IMR-90 (cell line): ENCODE results near the gene NAXE. TPM values are rescaled to one million over a fixed set of nuclear protein-coding genes. Genes with fewer than 3 reads are reported as not detected.

Experiments
- ATAC-seq: fragments of 200-7000 bp; cut with Tn5 transposase; 2 replicates; pipeline ENCODE4 v1.9.1; 2020; ENCODE audit warnings: low read depth, mild to moderate bottlenecking, moderate library complexity
- BruUV-seq: library from RNA; stranded (reverse); fragments of 400-500 nt; replicated peaks from 2 replicates; lab custom pipeline; 2021; lab: Mats Ljungman, UMichigan
- CTCF ChIA-PET: fragments of 300-600 bp; formaldehyde crosslinking; extraction: SDS; loops from one replicate; lab custom pipeline; 2021; ENCODE audit warnings: antibody characterized with exemption; lab: Yijun Ruan, JAX
- POLR2A ChIA-PET: fragments of 300-600 bp; sonication (Branson Sonifier 250); formaldehyde crosslinking; loops from one replicate; lab custom pipeline; 2022; ENCODE audit warnings: antibody characterized with exemption; ENCODE audit not compliant: unreplicated experiment; lab: Charles Lee
- DNase-seq: peaks from one replicate; pipeline ENCODE4 v3.0.0; 2013
- H2AFZ ChIP-seq: replicated peaks from 2 replicates; pipeline ENCODE3; 2013; ENCODE audit warnings: low read length, mild to moderate bottlenecking; ENCODE audit not compliant: poor library complexity
- H2AK5ac ChIP-seq: 2 replicates; pipeline ENCODE4 v1.6.1; 2013; ENCODE audit warnings: low read depth, low read length, inconsistent platforms
- H2AK9ac ChIP-seq: replicated peaks from 2 replicates; pipeline ENCODE3; 2013; ENCODE audit warnings: mild to moderate bottlenecking, low read depth, low read length, moderate library complexity; ENCODE audit not compliant: poor library complexity
- H2BK120ac ChIP-seq: 2 replicates; pipeline ENCODE4 v1.6.1; 2013; ENCODE audit warnings: low read depth, low read length, inconsistent platforms
- H2BK15ac ChIP-seq: 3 replicates; pipeline ENCODE4 v1.6.1; 2013; ENCODE audit warnings: low read depth, low read length, inconsistent platforms
- H2BK20ac ChIP-seq: 2 replicates; pipeline ENCODE4 v1.6.1; 2013; ENCODE audit warnings: low read depth, mild to moderate bottlenecking, inconsistent platforms, low read length, moderate library complexity
- H2BK5ac ChIP-seq: 2 replicates; pipeline ENCODE4 v1.6.1; 2013; ENCODE audit warnings: mild to moderate bottlenecking, low read depth, low read length, inconsistent platforms; ENCODE audit not compliant: poor library complexity, severe bottlenecking
- H3K14ac ChIP-seq: replicated peaks from 2 replicates; pipeline ENCODE4 v1.6.1; 2013; ENCODE audit warnings: low read depth, low read length, inconsistent platforms
- H3K18ac ChIP-seq: 2 replicates; pipeline ENCODE4 v1.6.1; 2013; ENCODE audit warnings: low read depth, low read length, control low read depth
- H3K23ac ChIP-seq: 2 replicates; pipeline ENCODE4 v1.6.1; 2013; ENCODE audit warnings: low read depth, low read length, inconsistent platforms
- H3K27ac ChIP-seq: 2 replicates; pipeline ENCODE4 v1.5.1; 2013; ENCODE audit warnings: mild to moderate bottlenecking, control low read depth, low read length; ENCODE audit not compliant: insufficient read depth
- H3K27me3 ChIP-seq: 2 replicates; pipeline ENCODE4 v1.6.1; 2013; ENCODE audit warnings: low read length; ENCODE audit not compliant: control insufficient read depth, insufficient read depth
- H3K36me3 ChIP-seq: 2 replicates; pipeline ENCODE4 v1.6.1; 2013; ENCODE audit warnings: low read length, mixed read lengths; ENCODE audit not compliant: control insufficient read depth, insufficient read depth
- H3K4ac ChIP-seq: 2 replicates; pipeline ENCODE4 v1.6.1; 2013; ENCODE audit warnings: low read depth, low read length, inconsistent platforms
- H3K4me1 ChIP-seq: 2 replicates; pipeline ENCODE4 v1.6.1; 2013; ENCODE audit warnings: low read length, mixed read lengths; ENCODE audit not compliant: control insufficient read depth, insufficient read depth
- H3K4me2 ChIP-seq: 2 replicates; pipeline ENCODE4 v1.6.1; 2013; ENCODE audit warnings: low read depth, mild to moderate bottlenecking, control low read depth, low read length, moderate library complexity
- H3K4me3 ChIP-seq: 2 replicates; pipeline ENCODE4 v1.5.1; 2013; ENCODE audit warnings: low read depth, mild to moderate bottlenecking, control low read depth, low read length, moderate library complexity; ENCODE audit not compliant: insufficient read depth
- H3K56ac ChIP-seq: 2 replicates; pipeline ENCODE4 v1.6.1; 2013; ENCODE audit warnings: low read length, inconsistent platforms; ENCODE audit not compliant: insufficient read depth; ENCODE audit errors: extremely low read depth
- H3K79me1 ChIP-seq, 2 experiments: 2 replicates each; pipeline ENCODE4 v1.6.1; 2013; ENCODE audit warnings: low read length in 2 of 2, inconsistent platforms in 1 of 2, low read depth in 1 of 2
- H3K9ac ChIP-seq: 2 replicates; pipeline ENCODE4 v1.6.1; 2013; ENCODE audit warnings: low read depth, low read length, control low read depth
- H3K9me1 ChIP-seq: 2 replicates; pipeline ENCODE4 v1.6.1; 2013; ENCODE audit warnings: low read length, inconsistent platforms; ENCODE audit not compliant: insufficient read depth
- H3K9me3 ChIP-seq: 2 replicates; pipeline ENCODE4 v1.6.1; 2013; ENCODE audit warnings: low read length; ENCODE audit not compliant: control insufficient read depth, insufficient read depth
- H4K20me1 ChIP-seq: 2 replicates; pipeline ENCODE4 v1.6.1; 2013; ENCODE audit warnings: low read length, inconsistent platforms; ENCODE audit not compliant: insufficient read depth
- H4K5ac ChIP-seq: 2 replicates; pipeline ENCODE4 v1.6.1; 2013; ENCODE audit warnings: mild to moderate bottlenecking, low read depth, low read length, control low read depth
- H4K8ac ChIP-seq, 2 experiments: 2 replicates each; pipeline ENCODE4 v1.6.1; 2013; ENCODE audit warnings: low read depth in 2 of 2, low read length in 2 of 2, control low read depth in 1 of 2, inconsistent platforms in 1 of 2
- H4K91ac ChIP-seq: 2 replicates; pipeline ENCODE4 v1.6.1; 2013; ENCODE audit warnings: low read depth, low read length, inconsistent platforms; ENCODE audit not compliant: insufficient read depth
- BHLHE40 ChIP-seq: fragments of 150-350 bp; IDR thresholded peaks from 2 replicates; pipeline ENCODE4 v1.6.1; 2016; ENCODE audit warnings: mild to moderate bottlenecking, low read depth, low read length
- CEBPB ChIP-seq: IDR thresholded peaks from 2 replicates; pipeline ENCODE4 v1.6.1; 2012; ENCODE audit warnings: low read depth, low read length, improper control_type of control experiment
- CHD1 ChIP-seq: IDR thresholded peaks from 2 replicates; pipeline ENCODE4 v1.6.1; 2012; ENCODE audit warnings: low read depth, low read length, improper control_type of control experiment
- FOS ChIP-seq: fragments of 150-350 bp; IDR thresholded peaks from 2 replicates; pipeline ENCODE4 v1.6.1; 2016; ENCODE audit warnings: low read depth, low read length
- MAFK ChIP-seq: IDR thresholded peaks from 2 replicates; pipeline ENCODE4 v1.6.1; 2012; ENCODE audit warnings: low read depth, low read length, improper control_type of control experiment
- MAZ ChIP-seq: IDR thresholded peaks from 2 replicates; pipeline ENCODE4 v1.6.1; 2012; ENCODE audit warnings: low read depth, mild to moderate bottlenecking, low read length, improper control_type of control experiment, moderate library complexity, borderline replicate concordance
- MXI1 ChIP-seq: IDR thresholded peaks from 2 replicates; pipeline ENCODE4 v1.6.1; 2012; ENCODE audit warnings: low read depth, mild to moderate bottlenecking, low read length, moderate library complexity, borderline replicate concordance
- NFE2L2 ChIP-seq: fragments of 150-350 bp; IDR thresholded peaks from 2 replicates; pipeline ENCODE4 v1.6.1; 2016; ENCODE audit warnings: low read depth, mild to moderate bottlenecking, low read length
- POLR2A ChIP-seq: IDR thresholded peaks from 2 replicates; pipeline ENCODE4 v1.6.1; 2012; ENCODE audit warnings: mild to moderate bottlenecking, low read depth, low read length
- RAD21 ChIP-seq: IDR thresholded peaks from 2 replicates; pipeline ENCODE4 v1.6.1; 2012; ENCODE audit warnings: low read length, improper control_type of control experiment
- RCOR1 ChIP-seq: IDR thresholded peaks from 2 replicates; pipeline ENCODE4 v1.6.1; 2012; ENCODE audit warnings: mild to moderate bottlenecking, low read length, improper control_type of control experiment; ENCODE audit not compliant: insufficient replicate concordance
- WGBS, 2 experiments: methylation state at CpG; one replicate each; pipeline versions ENCODE4 v1.1.5 to v1.1.7; 2013; ENCODE audit warnings: missing lambda C conversion rate in 2 of 2; ENCODE audit not compliant: insufficient read length in 1 of 2; ENCODE audit errors: extremely low coverage in 2 of 2; 5-methylcytosine and 5-hydroxymethylcytosine counted together
- dilution Hi-C: fragments of 300-500 bp; cut with HindIII; formaldehyde crosslinking; loops from one replicate; pipeline ENCODE4 v1.14.3; 2018; ENCODE audit warnings: low sequenced_read_pairs; ENCODE audit not compliant: unreplicated experiment
- in situ Hi-C: fragments of 300-500 bp; cut with MboI; formaldehyde crosslinking; loops from 3 replicates; pipeline ENCODE4 v1.14.3; 2019; ENCODE audit warnings: low sequenced_read_pairs, inconsistent platforms, mixed read lengths
- intact Hi-C: fragments of 100-400 bp; cut with micrococcal nuclease; formaldehyde crosslinking; loops from 2 replicates; pipeline ENCODE4 v1.10.0; 2022
- polyA plus RNA-seq, 3 experiments: library from polyadenylated mRNA; depleted of rRNA; stranded (reverse); fragments of >200 nt; gene quantifications; 2 replicates each; pipeline ENCODE4 v1.2.3, GENCODE V29; 2012; ENCODE audit warnings: low replicate concordance in 1 of 3
- total RNA-seq: library from RNA; depleted of rRNA; stranded (reverse); fragments of >200 nt; gene quantifications from 2 replicates; pipeline ENCODE4 v1.2.3, GENCODE V29; 2012
- TF ChIP-seq, protein P1 (sequence below): fragments of 150-350 bp; IDR thresholded peaks from 2 replicates; pipeline ENCODE4 v1.6.1; 2016; ENCODE audit warnings: low read depth, mild to moderate bottlenecking, low read length, moderate library complexity, borderline replicate concordance
- TF ChIP-seq, protein P2 (sequence below): fragments of 150-350 bp; IDR thresholded peaks from 2 replicates; pipeline ENCODE4 v1.6.1; 2017; ENCODE audit warnings: mild to moderate bottlenecking, antibody characterized with exemption, low read length, low read depth
- TF ChIP-seq, protein P3 (sequence below): conservative IDR thresholded peaks from 2 replicates; pipeline ENCODE4 v1.5.1; 2012; ENCODE audit warnings: mild to moderate bottlenecking, low read depth, low read length, improper control_type of control experiment

The NAXE gene
- total and polyA plus RNA-seq, 2 of the 4 experiments (the other 2 are of a cell fraction): 61.0 to 74.2 TPM

DNA sequence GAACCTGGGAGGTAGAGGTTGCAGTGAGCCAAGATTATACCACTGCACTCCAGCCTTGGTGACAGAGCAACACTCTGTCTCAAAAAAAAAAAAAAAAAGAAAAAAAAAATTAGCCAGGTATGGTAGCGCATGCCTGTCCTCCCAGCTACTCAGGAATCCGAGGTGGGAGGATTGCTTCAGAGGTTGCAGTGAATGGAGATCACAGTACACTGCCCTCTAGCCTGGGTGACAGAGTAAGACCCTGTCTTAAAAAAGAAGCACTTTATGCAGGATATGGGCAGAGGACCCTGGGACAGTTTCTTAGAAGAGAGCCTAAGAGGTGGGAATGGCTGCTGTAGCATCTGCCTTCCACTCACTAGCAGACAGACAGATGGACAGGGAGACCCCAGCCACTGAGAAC lies 42.2 kb upstream of the NAXE start:
- Histone ChIP-seq H2BK5ac (no peak overlapping the region), H3K9me1 (peaks cover 13% of the 10 kb centered on the region), H3K56ac (no peak overlapping the region), H2BK20ac (no peak overlapping the region), H3K23ac (no peak overlapping the region), H2BK15ac (no peak overlapping the region), H4K91ac (no peak overlapping the region), H2AK5ac (no peak overlapping the region), H4K20me1 (no peaks in the 10 kb centered on the region), H3K4me3 (no peak overlapping the region), H4K8ac (no peak overlapping the region), H3K9ac (no peak overlapping the region), H2AK9ac (no peak overlapping the region), H2BK120ac (no peak overlapping the region), H3K14ac (no peak overlapping the region), H3K27ac (no peak overlapping the region), H3K27me3 (no peaks in the 10 kb centered on the region), H3K36me3 (peaks cover 14% of the 10 kb centered on the region), H3K18ac (no peak overlapping the region), H4K5ac (no peak overlapping the region), H3K9me3 (no peaks in the 10 kb centered on the region), H2AFZ (no peak overlapping the region), H3K4ac (no peak overlapping the region), H3K4me2 (no peak overlapping the region), H3K4me1 (no peaks in the 10 kb centered on the region), H3K79me1 (peaks cover 0 to 22% of the 10 kb centered on the region in 2 experiments; a peak in 3 of 4 replicates)
- ATAC-seq: no peak
- in situ Hi-C loops: no loop called here
- ChIA-PET CTCF (interaction anchor here (0.6 kb wide), 1 partner anchor 694 kb away, joined by 6 read pairs; no protein-coding TSS in a partner anchor), POLR2A (no interaction called here)
- BruUV-seq: no TSS peak
- dilution Hi-C loops: no loop called here
- DNase-seq: no peak
- WGBS, 2 experiments: no CpG with 5 or more reads among the region's 2 CpGs
- no peak for TF ChIP-seq BHLHE40
- TF ChIP-seq, protein P1, sequence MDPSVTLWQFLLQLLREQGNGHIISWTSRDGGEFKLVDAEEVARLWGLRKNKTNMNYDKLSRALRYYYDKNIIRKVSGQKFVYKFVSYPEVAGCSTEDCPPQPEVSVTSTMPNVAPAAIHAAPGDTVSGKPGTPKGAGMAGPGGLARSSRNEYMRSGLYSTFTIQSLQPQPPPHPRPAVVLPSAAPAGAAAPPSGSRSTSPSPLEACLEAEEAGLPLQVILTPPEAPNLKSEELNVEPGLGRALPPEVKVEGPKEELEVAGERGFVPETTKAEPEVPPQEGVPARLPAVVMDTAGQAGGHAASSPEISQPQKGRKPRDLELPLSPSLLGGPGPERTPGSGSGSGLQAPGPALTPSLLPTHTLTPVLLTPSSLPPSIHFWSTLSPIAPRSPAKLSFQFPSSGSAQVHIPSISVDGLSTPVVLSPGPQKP: no peak
- no peak for TF ChIP-seq MAZ
- no peak for TF ChIP-seq NFE2L2
- no peak for TF ChIP-seq MAFK
- TF ChIP-seq RCOR1: no peak
- TF ChIP-seq RAD21: no peak
- TF ChIP-seq, protein P2, sequence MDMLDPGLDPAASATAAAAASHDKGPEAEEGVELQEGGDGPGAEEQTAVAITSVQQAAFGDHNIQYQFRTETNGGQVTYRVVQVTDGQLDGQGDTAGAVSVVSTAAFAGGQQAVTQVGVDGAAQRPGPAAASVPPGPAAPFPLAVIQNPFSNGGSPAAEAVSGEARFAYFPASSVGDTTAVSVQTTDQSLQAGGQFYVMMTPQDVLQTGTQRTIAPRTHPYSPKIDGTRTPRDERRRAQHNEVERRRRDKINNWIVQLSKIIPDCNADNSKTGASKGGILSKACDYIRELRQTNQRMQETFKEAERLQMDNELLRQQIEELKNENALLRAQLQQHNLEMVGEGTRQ: no peak
- no peak for TF ChIP-seq CHD1
- TF ChIP-seq POLR2A: no peak
- no peak for TF ChIP-seq FOS
- TF ChIP-seq MXI1: no peak
- TF ChIP-seq CEBPB: no peak
- TF ChIP-seq, protein P3, sequence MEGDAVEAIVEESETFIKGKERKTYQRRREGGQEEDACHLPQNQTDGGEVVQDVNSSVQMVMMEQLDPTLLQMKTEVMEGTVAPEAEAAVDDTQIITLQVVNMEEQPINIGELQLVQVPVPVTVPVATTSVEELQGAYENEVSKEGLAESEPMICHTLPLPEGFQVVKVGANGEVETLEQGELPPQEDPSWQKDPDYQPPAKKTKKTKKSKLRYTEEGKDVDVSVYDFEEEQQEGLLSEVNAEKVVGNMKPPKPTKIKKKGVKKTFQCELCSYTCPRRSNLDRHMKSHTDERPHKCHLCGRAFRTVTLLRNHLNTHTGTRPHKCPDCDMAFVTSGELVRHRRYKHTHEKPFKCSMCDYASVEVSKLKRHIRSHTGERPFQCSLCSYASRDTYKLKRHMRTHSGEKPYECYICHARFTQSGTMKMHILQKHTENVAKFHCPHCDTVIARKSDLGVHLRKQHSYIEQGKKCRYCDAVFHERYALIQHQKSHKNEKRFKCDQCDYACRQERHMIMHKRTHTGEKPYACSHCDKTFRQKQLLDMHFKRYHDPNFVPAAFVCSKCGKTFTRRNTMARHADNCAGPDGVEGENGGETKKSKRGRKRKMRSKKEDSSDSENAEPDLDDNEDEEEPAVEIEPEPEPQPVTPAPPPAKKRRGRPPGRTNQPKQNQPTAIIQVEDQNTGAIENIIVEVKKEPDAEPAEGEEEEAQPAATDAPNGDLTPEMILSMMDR: no peak
- intact Hi-C loops: no loop called here
